Kidney (tissue), 14 donors: ENCODE results near the gene BCL10. TPM values are rescaled to one million over a fixed set of nuclear protein-coding genes. Genes with fewer than 3 reads are reported as not detected.

Experiments
- DNase-seq, 5 donors: peaks; one replicate each; pipeline ENCODE4 v3.0.0-alpha.2; 2013 to 2020
- FAIRE-seq: peaks from 2 replicates; lab custom pipeline; 2012; peaks lifted over from hg19 to GRCh38; lab: Jason Lieb, UNC
- H3K27ac ChIP-seq, 2 donors: one replicate each; pipeline ENCODE4 v1.7.0; 2013; ENCODE audit warnings: low read depth in 2 of 2, low read length in 2 of 2, inconsistent platforms in 1 of 2
- H3K27me3 ChIP-seq: one replicate; pipeline ENCODE4 v1.7.1; 2013; ENCODE audit warnings: low read length, inconsistent platforms; ENCODE audit not compliant: control insufficient read depth, insufficient read depth
- H3K36me3 ChIP-seq, 3 donors: one replicate each; pipeline versions ENCODE4 v1.7.0 to v1.7.1; 2013; ENCODE audit warnings: low read length in 3 of 3, control low read depth in 1 of 3, inconsistent platforms in 1 of 3; ENCODE audit not compliant: insufficient read depth in 3 of 3, control insufficient read depth in 2 of 3
- H3K4me1 ChIP-seq, 3 donors: one replicate each; pipeline versions ENCODE4 v1.7.0 to v1.7.1; 2013; ENCODE audit warnings: low read length in 3 of 3, inconsistent platforms in 1 of 3, low read depth in 1 of 3; ENCODE audit not compliant: control insufficient read depth in 2 of 3, insufficient read depth in 2 of 3
- H3K4me3 ChIP-seq, 3 donors: one replicate each; pipeline versions ENCODE4 v1.7.0 to v1.8.1; 2013; ENCODE audit warnings: low read length in 3 of 3, control low read depth in 1 of 3, inconsistent platforms in 1 of 3
- H3K9ac ChIP-seq, 3 donors: one replicate each; pipeline versions ENCODE4 v1.7.0 to v1.7.1; 2013; ENCODE audit warnings: low read length in 3 of 3, control low read depth in 1 of 3, inconsistent platforms in 1 of 3
- H3K9me3 ChIP-seq, 3 donors: one replicate each; pipeline versions ENCODE4 v1.7.0 to v1.7.1; 2013; ENCODE audit warnings: low read length in 3 of 3, control low read depth in 1 of 3, inconsistent platforms in 1 of 3; ENCODE audit not compliant: control insufficient read depth in 2 of 3, insufficient read depth in 1 of 3
- intact Hi-C: fragments of 100-400 bp; cut with DNase I; formaldehyde crosslinking; loops from one replicate; pipeline ENCODE4 v1.11.1; 2022
- polyA plus RNA-seq: library from polyadenylated mRNA; stranded (reverse); fragments of 350-450 nt; fragmentation: Illumina TruSeq; extraction: RNeasy Lipid Tissue Mini Kit (QIAGEN cat#74804); gene quantifications from one replicate; pipeline ENCODE4 v1.2.3, GENCODE V29; 2014; ENCODE audit warnings: low read depth, low replicate concordance; ENCODE audit not compliant: insufficient read depth
- total RNA-seq: library from RNA; stranded (reverse); fragmentation: NEBNext Ultra II Directional; extraction: Animal tissue kit (Norgen Biotek cat#: 25700); gene quantifications from one replicate; pipeline ENCODE4 v1.2.1, GENCODE V29; 2021
- TF ChIP-seq, protein P1 (sequence below): IDR thresholded peaks from 3 replicates; pipeline ENCODE4 v1.5.1; 2012; ENCODE audit warnings: mild to moderate bottlenecking, moderate library complexity, borderline replicate concordance; ENCODE audit not compliant: insufficient read depth; ENCODE audit errors: extremely low read depth
- donor health status: control.
- donor health status: control.
- donor health status: control.
- donor health status: control.
- donor health status: control.
- donor health status: DM: yes; HTN: yes; CAD: no.
- donor health status: Normal renal cell carcinoma (clear cell type).

Gene BCL10
- total and polyA plus RNA-seq, 2 donors from 2014 or later = 7.8 to 27.1 TPM

DNA sequence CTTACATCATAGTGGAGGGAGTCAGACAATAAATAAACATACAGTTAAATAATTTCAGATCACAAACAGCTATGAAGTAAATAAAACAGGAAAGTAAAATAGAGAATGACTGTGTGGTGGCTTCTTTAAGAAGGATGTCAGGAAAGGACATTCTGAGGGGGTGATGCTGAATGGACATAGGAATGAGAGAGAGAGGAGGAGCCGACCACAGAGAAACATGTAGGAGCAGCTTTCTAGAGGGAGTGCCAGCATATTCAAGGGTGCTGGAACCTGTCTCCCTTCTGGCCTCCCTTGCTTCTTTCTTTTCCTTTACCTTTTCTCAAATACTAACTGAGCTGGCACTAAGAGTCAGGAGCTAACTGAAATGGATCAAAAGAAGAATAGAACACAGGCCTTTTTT is 20.5 kb upstream of the BCL10 start:
- Histone ChIP-seq H3K27ac (peak overlapping the region; percentile 64 to 82), H3K36me3 (no peaks in the 10 kb centered on the region), H3K27me3 (no peaks in the 10 kb centered on the region), H3K9me3 (no peaks in the 10 kb centered on the region), H3K9ac (no peak overlapping the region), H3K4me1 (peaks cover 0 to 7% (median 2%) of the 10 kb centered on the region in 3 donors), H3K4me3 (no peak overlapping the region)
- TF ChIP-seq, protein P1, sequence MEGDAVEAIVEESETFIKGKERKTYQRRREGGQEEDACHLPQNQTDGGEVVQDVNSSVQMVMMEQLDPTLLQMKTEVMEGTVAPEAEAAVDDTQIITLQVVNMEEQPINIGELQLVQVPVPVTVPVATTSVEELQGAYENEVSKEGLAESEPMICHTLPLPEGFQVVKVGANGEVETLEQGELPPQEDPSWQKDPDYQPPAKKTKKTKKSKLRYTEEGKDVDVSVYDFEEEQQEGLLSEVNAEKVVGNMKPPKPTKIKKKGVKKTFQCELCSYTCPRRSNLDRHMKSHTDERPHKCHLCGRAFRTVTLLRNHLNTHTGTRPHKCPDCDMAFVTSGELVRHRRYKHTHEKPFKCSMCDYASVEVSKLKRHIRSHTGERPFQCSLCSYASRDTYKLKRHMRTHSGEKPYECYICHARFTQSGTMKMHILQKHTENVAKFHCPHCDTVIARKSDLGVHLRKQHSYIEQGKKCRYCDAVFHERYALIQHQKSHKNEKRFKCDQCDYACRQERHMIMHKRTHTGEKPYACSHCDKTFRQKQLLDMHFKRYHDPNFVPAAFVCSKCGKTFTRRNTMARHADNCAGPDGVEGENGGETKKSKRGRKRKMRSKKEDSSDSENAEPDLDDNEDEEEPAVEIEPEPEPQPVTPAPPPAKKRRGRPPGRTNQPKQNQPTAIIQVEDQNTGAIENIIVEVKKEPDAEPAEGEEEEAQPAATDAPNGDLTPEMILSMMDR = no peak
- no peak for FAIRE-seq
- DNase-seq = no peak
- intact Hi-C loops = no loop called here

- intact Hi-C loops = no loop called here
- DNase-seq (no peak), FAIRE-seq (no peak)
- no peak overlapping the region for H3K27ac ChIP-seq
- no peaks in the 10 kb centered on the region for H3K9me3 ChIP-seq
- H3K4me3 ChIP-seq = no peak overlapping the region
- H3K9ac ChIP-seq = no peak overlapping the region
- no peaks in the 10 kb centered on the region for H3K36me3 ChIP-seq
- TF ChIP-seq, protein P1 = no peak
- H3K4me1 ChIP-seq = peaks cover 0 to 7% (median 2%) of the 10 kb centered on the region in 3 donors
- H3K27me3 ChIP-seq = no peaks in the 10 kb centered on the region
Observed at GRCh38 chr1:85295654-85296053, 19.2 kb upstream of the BCL10 start.

DNA sequence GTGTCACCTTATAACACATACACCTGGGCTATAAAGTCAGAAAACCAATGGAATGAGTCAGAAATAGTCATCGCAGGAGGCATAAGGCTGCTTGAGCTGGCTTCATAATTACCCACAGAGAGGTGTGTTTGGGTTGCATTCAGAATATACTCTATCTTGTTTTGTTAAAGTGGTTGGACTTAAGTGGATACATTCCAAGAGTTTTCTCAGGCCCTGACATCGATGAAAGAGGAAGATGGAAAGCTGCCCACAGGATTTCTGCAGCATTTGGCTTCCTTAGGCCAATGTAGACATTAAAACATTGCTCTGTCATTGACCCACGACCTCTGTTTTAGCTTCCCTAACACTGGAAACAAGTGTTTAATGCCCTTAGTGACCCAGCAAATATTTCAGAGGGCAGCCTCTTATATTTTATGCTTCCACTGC is 18.6 kb upstream of the BCL10 start:
- H3K27ac ChIP-seq = no peak overlapping the region
- peak in 1 of 5 donors; percentile 24 for DNase-seq
- TF ChIP-seq, protein P1 = no peak
- no peaks in the 10 kb centered on the region for H3K27me3 ChIP-seq
- peaks cover 0 to 7% (median 2%) of the 10 kb centered on the region in 3 donors for H3K4me1 ChIP-seq
- intact Hi-C loops = no loop called here
- no peak overlapping the region for H3K4me3 ChIP-seq
- no peaks in the 10 kb centered on the region for H3K36me3 ChIP-seq
- H3K9ac ChIP-seq = no peak overlapping the region
- H3K9me3 ChIP-seq = no peaks in the 10 kb centered on the region
- no peak for FAIRE-seq

- no peak for FAIRE-seq
- intact Hi-C loops = no loop called here
- Histone ChIP-seq H3K9me3 (no peaks in the 10 kb centered on the region), H3K4me1 (no peaks in the 10 kb centered on the region), H3K9ac (no peak overlapping the region), H3K27ac (no peak overlapping the region), H3K36me3 (no peaks in the 10 kb centered on the region), H3K27me3 (no peaks in the 10 kb centered on the region), H3K4me3 (no peak overlapping the region)
- no peak for DNase-seq
- TF ChIP-seq, protein P1 = no peak
Observed at GRCh38 chr1:85290826-85291225, 14.4 kb upstream of the BCL10 start.
